Endothelial cell of umbilical vein (primary cell): ENCODE measurements around the gene ST13. TPM values are rescaled to one million over a fixed set of nuclear protein-coding genes. Genes with fewer than 3 reads are reported as not detected.

ENCODE experiments used
- BruUV-seq: library from RNA; stranded (reverse); fragments of 400-500 nt; replicated peaks from 2 replicates; lab custom pipeline; 2021; lab: Mats Ljungman, UMichigan
- CTCF ChIA-PET: fragments of 300-600, 350-600 bp; sonication (Branson Sonifier 250); formaldehyde crosslinking; loops from one replicate; lab custom pipeline; 2021; ENCODE audit warnings: antibody characterized with exemption, inconsistent platforms; lab: Charles Lee
- POLR2A ChIA-PET: fragments of 300-600, 350-600 bp; sonication (Branson Sonifier 250); formaldehyde crosslinking; loops from one replicate; lab custom pipeline; 2021; ENCODE audit warnings: antibody characterized with exemption, inconsistent platforms; lab: Charles Lee
- DNase-seq: peaks from one replicate; pipeline ENCODE4 v3.0.0-alpha.2; 2011; ENCODE audit warnings: low read depth, low spot score
- FAIRE-seq: peaks from 2 replicates; lab custom pipeline; 2011; peaks lifted over from hg19 to GRCh38; lab: Jason Lieb, UNC
- H2AFZ ChIP-seq: 2 replicates; pipeline ENCODE4 v1.6.0; 2012; ENCODE audit warnings: low read depth, low read length, control low read depth, inconsistent platforms
- H3K27ac ChIP-seq: 2 replicates; pipeline ENCODE4 v1.5.1; 2011; ENCODE audit warnings: low read depth, mild to moderate bottlenecking, control low read depth, low read length, moderate library complexity; ENCODE audit not compliant: insufficient read depth
- H3K27me3 ChIP-seq, 2 experiments: 2 replicates each; pipeline versions ENCODE4 v1.6.0 to v1.6.1; 2011; ENCODE audit warnings: low read length in 2 of 2, mixed read lengths in 1 of 2; ENCODE audit not compliant: control insufficient read depth in 2 of 2, insufficient read depth in 2 of 2
- H3K36me3 ChIP-seq, 2 experiments: 2 replicates in 1 of 2; 3 replicates in 1 of 2; pipeline ENCODE4 v1.5.1; 2011; ENCODE audit warnings: low read length in 2 of 2, mild to moderate bottlenecking in 1 of 2, moderate library complexity in 1 of 2; ENCODE audit not compliant: control insufficient read depth in 2 of 2, insufficient read depth in 2 of 2; ENCODE audit errors: extremely low read depth in 1 of 2
- H3K4me1 ChIP-seq: 3 replicates; pipeline ENCODE4 v1.5.1; 2011; ENCODE audit warnings: mild to moderate bottlenecking, low read length; ENCODE audit not compliant: control insufficient read depth, insufficient read depth; ENCODE audit errors: extremely low read depth
- H3K4me2 ChIP-seq: 2 replicates; pipeline ENCODE4 v1.6.1; 2011; ENCODE audit warnings: low read length, control low read depth, mixed read lengths; ENCODE audit not compliant: insufficient read depth
- H3K4me3 ChIP-seq, 3 experiments: fragments of 200-600 bp in 1 of 3; sonication (generic), shearing (Covaris generic) in 1 of 3; replicated peaks in 1 of 3; 2 replicates each; pipeline ENCODE4 v1.5.1; 2011 to 2016; ENCODE audit warnings: control low read depth in 3 of 3, low read length in 3 of 3, mild to moderate bottlenecking in 2 of 3, inconsistent platforms in 1 of 3, low read depth in 1 of 3, moderate library complexity in 1 of 3; ENCODE audit not compliant: insufficient read depth in 1 of 3
- H3K79me2 ChIP-seq: 2 replicates; pipeline ENCODE4 v1.6.0; 2012; ENCODE audit warnings: low read length, inconsistent platforms; ENCODE audit not compliant: control insufficient read depth, insufficient read depth
- H3K9ac ChIP-seq: replicated peaks from 2 replicates; pipeline ENCODE3; 2011; ENCODE audit warnings: low read length, control low read depth; ENCODE audit not compliant: insufficient read depth; ENCODE audit errors: extremely low read depth
- H3K9me1 ChIP-seq: replicated peaks from 3 replicates; pipeline ENCODE4 v1.6.0; 2011; ENCODE audit warnings: mild to moderate bottlenecking, low read length; ENCODE audit not compliant: control insufficient read depth, insufficient read depth; ENCODE audit errors: extremely low read depth
- H3K9me3 ChIP-seq: replicated peaks from 2 replicates; pipeline ENCODE4 v1.5.1; 2012; ENCODE audit warnings: low read length, inconsistent platforms; ENCODE audit not compliant: control insufficient read depth, insufficient read depth
- H4K20me1 ChIP-seq: replicated peaks from 2 replicates; pipeline ENCODE3; 2011; ENCODE audit warnings: mild to moderate bottlenecking, low read length; ENCODE audit not compliant: control insufficient read depth, insufficient read depth; ENCODE audit errors: extremely low read depth
- EZH2 ChIP-seq: IDR thresholded peaks from 2 replicates; pipeline ENCODE4 v1.6.1; 2012; ENCODE audit warnings: borderline replicate concordance, low read depth, mild to moderate bottlenecking, moderate library complexity, low read length, inconsistent platforms; ENCODE audit not compliant: severe bottlenecking
- FOS ChIP-seq: IDR thresholded peaks from 2 replicates; pipeline ENCODE4 v1.6.1; 2011; ENCODE audit warnings: mild to moderate bottlenecking, low read length, moderate library complexity, borderline replicate concordance; ENCODE audit not compliant: insufficient read depth
- GATA2 ChIP-seq: IDR thresholded peaks from 2 replicates; pipeline ENCODE4 v1.7.0; 2011; ENCODE audit warnings: low read depth, mild to moderate bottlenecking, moderate library complexity, mixed read lengths, low read length; ENCODE audit not compliant: insufficient read length, insufficient read depth
- JUN ChIP-seq: IDR thresholded peaks from 2 replicates; pipeline ENCODE4 v1.6.1; 2011; ENCODE audit warnings: borderline replicate concordance, low read depth; ENCODE audit not compliant: insufficient read length, insufficient read depth
- MYC ChIP-seq: IDR thresholded peaks from one replicate; pipeline ENCODE4 v1.6.1; 2011; ENCODE audit warnings: mild to moderate bottlenecking, low read depth, low read length
- POLR2A ChIP-seq: IDR thresholded peaks from 2 replicates; pipeline ENCODE4 v1.6.1; 2012; ENCODE audit warnings: low read depth, mild to moderate bottlenecking, control low read depth, low read length
- POLR2AphosphoS5 ChIP-seq: IDR thresholded peaks from 2 replicates; pipeline ENCODE4 v1.6.1; 2012; ENCODE audit warnings: low read depth, mild to moderate bottlenecking, control low read depth, low read length, moderate library complexity; ENCODE audit not compliant: insufficient read depth
- dilution Hi-C: fragments of 300-500 bp; cut with MboI; formaldehyde crosslinking; loops from one replicate; pipeline ENCODE4 v1.15.0; 2019; ENCODE audit warnings: low sequenced_read_pairs; ENCODE audit not compliant: extremely low pct_ligation_motif_present
- intact Hi-C: fragments of 100-400 bp; cut with micrococcal nuclease; formaldehyde crosslinking; loops from one replicate; pipeline ENCODE4 v1.10.0; 2022
- polyA plus RNA-seq, 4 experiments: library from polyadenylated mRNA; depleted of rRNA in 3 of 4; stranded (reverse) in 3 of 4; unstranded in 1 of 4; fragments of >200 nt; gene quantifications; 2 replicates each; pipeline versions ENCODE4 v1.2.1 to v1.2.3, GENCODE V29; 2011 to 2012; ENCODE audit warnings: missing spikeins in 1 of 4
- total RNA-seq: library from RNA; stranded (reverse); gene quantifications from 2 replicates; pipeline ENCODE4 v1.2.3, GENCODE V29; 2021
- TF ChIP-seq, protein P1 (sequence below), 2 donors: IDR thresholded peaks; 1 replicate in 1 of 2; 2 replicates in 1 of 2; pipeline ENCODE4 v1.5.1; 2011; ENCODE audit warnings: low read length in 2 of 2, mild to moderate bottlenecking in 2 of 2, moderate library complexity in 2 of 2, control low read depth in 1 of 2, inconsistent platforms in 1 of 2, low read depth in 1 of 2; ENCODE audit not compliant: insufficient read depth in 1 of 2; ENCODE audit errors: extremely low read depth in 1 of 2
- TF ChIP-seq, protein P2 (sequence below): IDR thresholded peaks from 2 replicates; pipeline ENCODE4 v1.6.1; 2011; ENCODE audit not compliant: insufficient read depth, insufficient read length

The ST13 gene
- total and polyA plus RNA-seq, 2 donors (not counting 3 experiments of a cell fraction or from before 2014, with no cell fraction given), result 41.2 to 250 TPM

DNA sequence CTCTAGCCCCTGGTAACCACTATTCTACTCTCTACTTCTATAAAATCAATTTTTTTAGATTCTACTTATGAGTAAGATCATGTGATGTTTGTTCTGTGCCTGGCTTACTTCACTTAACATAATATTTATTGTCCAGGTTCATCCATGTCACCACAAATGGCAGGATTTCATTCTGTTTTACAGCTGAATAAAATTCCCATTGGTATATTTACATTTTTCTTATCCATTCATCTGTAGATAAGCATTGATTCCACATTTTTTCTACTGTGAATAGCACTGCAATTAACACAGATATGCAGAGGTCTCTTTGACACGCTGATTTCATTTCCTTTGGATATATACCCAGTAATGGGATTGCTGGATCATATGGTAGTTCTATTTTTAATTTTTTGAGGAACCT is 53.1 kb downstream of the ST13 start:
- H4K20me1 ChIP-seq, result no peaks in the 10 kb centered on the region
- H3K4me1 ChIP-seq, result peaks cover under 1% of the 10 kb centered on the region
- no TSS peak for BruUV-seq
- H3K36me3 ChIP-seq, result no peaks in the 10 kb centered on the region
- POLR2A ChIA-PET, result no interaction called here
- no peaks in the 10 kb centered on the region for H3K27me3 ChIP-seq
- peaks cover 17% of the 10 kb centered on the region for H3K79me2 ChIP-seq
- FAIRE-seq, result no peak
- TF ChIP-seq FOS, result no peak
- no peak for TF ChIP-seq EZH2
- no peak for TF ChIP-seq MYC
- no peak for TF ChIP-seq GATA2
- TF ChIP-seq JUN, result no peak
- TF ChIP-seq POLR2AphosphoS5, result no peak
- TF ChIP-seq, protein P1, sequence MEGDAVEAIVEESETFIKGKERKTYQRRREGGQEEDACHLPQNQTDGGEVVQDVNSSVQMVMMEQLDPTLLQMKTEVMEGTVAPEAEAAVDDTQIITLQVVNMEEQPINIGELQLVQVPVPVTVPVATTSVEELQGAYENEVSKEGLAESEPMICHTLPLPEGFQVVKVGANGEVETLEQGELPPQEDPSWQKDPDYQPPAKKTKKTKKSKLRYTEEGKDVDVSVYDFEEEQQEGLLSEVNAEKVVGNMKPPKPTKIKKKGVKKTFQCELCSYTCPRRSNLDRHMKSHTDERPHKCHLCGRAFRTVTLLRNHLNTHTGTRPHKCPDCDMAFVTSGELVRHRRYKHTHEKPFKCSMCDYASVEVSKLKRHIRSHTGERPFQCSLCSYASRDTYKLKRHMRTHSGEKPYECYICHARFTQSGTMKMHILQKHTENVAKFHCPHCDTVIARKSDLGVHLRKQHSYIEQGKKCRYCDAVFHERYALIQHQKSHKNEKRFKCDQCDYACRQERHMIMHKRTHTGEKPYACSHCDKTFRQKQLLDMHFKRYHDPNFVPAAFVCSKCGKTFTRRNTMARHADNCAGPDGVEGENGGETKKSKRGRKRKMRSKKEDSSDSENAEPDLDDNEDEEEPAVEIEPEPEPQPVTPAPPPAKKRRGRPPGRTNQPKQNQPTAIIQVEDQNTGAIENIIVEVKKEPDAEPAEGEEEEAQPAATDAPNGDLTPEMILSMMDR (IDR thresholded peaks at IDR 0.05; ENCODE audit: extremely low read depth in 1 of 2, insufficient read depth in 1 of 2, low read depth in 1 of 2, low read length in 2 of 2), result no peak
- TF ChIP-seq, protein P2, sequence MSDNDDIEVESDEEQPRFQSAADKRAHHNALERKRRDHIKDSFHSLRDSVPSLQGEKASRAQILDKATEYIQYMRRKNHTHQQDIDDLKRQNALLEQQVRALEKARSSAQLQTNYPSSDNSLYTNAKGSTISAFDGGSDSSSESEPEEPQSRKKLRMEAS, result no peak
- no peak for TF ChIP-seq POLR2A
- intact Hi-C loops, result no loop called here
- H3K9me3 ChIP-seq, result no peaks in the 10 kb centered on the region
- no peak overlapping the region for H3K4me3 ChIP-seq
- dilution Hi-C loops, result no loop called here
- peak; percentile 30 for DNase-seq
- CTCF ChIA-PET, result interaction anchor here (1.0 kb wide), 1 partner anchor 169 kb away, joined by 3 read pairs; no protein-coding TSS in a partner anchor
- no peak overlapping the region for H3K9ac ChIP-seq
- no peaks in the 10 kb centered on the region for H3K9me1 ChIP-seq
- H3K27ac ChIP-seq, result no peak overlapping the region
- no peak overlapping the region for H3K4me2 ChIP-seq
- H2AFZ ChIP-seq, result no peak overlapping the region
